HCT116 (cell line): ENCODE measurements around the gene FLNB. TPM values are rescaled to one million over a fixed set of nuclear protein-coding genes. Genes with fewer than 3 reads are reported as not detected.
"Not testable (repeated sequence)": the region's sequence is repeated elsewhere in the genome, so short reads cannot be mapped to it uniquely, and the experiment has no call there.

Experiments used
- ATAC-seq: fragments of 200-7000 bp; cut with Tn5 transposase; 2 replicates; pipeline ENCODE4 v1.9.1; 2020; ENCODE audit warnings: mild to moderate bottlenecking, moderate library complexity
- BruUV-seq: library from RNA; stranded (reverse); fragments of 400-500 nt; replicated peaks from 2 replicates; lab custom pipeline; 2021; lab: Mats Ljungman, UMichigan
- CTCF ChIA-PET: fragments of 300-600 bp; sonication (Branson Sonifier 250); formaldehyde crosslinking; loops from one replicate; lab custom pipeline; 2021; ENCODE audit warnings: antibody characterized with exemption; lab: Charles Lee
- POLR2A ChIA-PET: fragments of 300-600, 350-600 bp; sonication (Branson Sonifier 250); formaldehyde crosslinking; loops from one replicate; lab custom pipeline; 2021; ENCODE audit warnings: antibody characterized with exemption; lab: Charles Lee
- RAD21 ChIA-PET, 2 experiments: fragments of 300-600 bp; sonication (Branson Sonifier 250); formaldehyde crosslinking; loops; one replicate each; lab custom pipeline; 2023; ENCODE audit warnings: low total read pairs in 2 of 2; ENCODE audit not compliant: uncharacterized antibody in 2 of 2, unreplicated experiment in 2 of 2, low non-redundant PET in 1 of 2; lab: Charles Lee
- DNase-seq: peaks from one replicate; pipeline ENCODE4 v3.0.0-alpha.2; 2010; ENCODE audit warnings: low read depth, low spot score
- H2AFZ ChIP-seq: fragments of 200-600 bp; shearing (Covaris generic), sonication (generic); 2 replicates; pipeline ENCODE4 v1.6.1; 2017; ENCODE audit warnings: low read depth, mixed run types, mixed read lengths, antibody characterized with exemption, low read length; ENCODE audit not compliant: poor library complexity, severe bottlenecking
- H3K27ac ChIP-seq: 2 replicates; pipeline ENCODE4 v1.5.1; 2012; ENCODE audit warnings: low read depth, low read length
- H3K27me3 ChIP-seq: fragments of 200-600 bp; sonication (generic); 2 replicates; pipeline ENCODE4 v1.6.1; 2016; ENCODE audit warnings: mixed run types, low read length, mixed read lengths; ENCODE audit not compliant: insufficient read depth
- H3K36me3 ChIP-seq, 2 experiments: fragments of 200-500 bp in 1 of 2; fragments of 200-600 bp in 1 of 2; sonication (Bioruptor generic) in 1 of 2; sonication (generic) in 1 of 2; 2 replicates each; pipeline versions ENCODE4 v1.5.1 to v1.6.1; 2014 to 2016; ENCODE audit warnings: low read length in 2 of 2, inconsistent platforms in 1 of 2, mixed read lengths in 1 of 2, mixed run types in 1 of 2; ENCODE audit not compliant: insufficient read depth in 2 of 2, control insufficient read depth in 1 of 2
- H3K4me1 ChIP-seq, 2 experiments: fragments of 200-600 bp in 1 of 2; sonication (generic) in 1 of 2; 2 replicates each; pipeline versions ENCODE4 v1.5.1 to v1.6.1; 2012 to 2017; ENCODE audit warnings: low read length in 2 of 2, inconsistent platforms in 1 of 2, mild to moderate bottlenecking in 1 of 2, mixed read lengths in 1 of 2, mixed run types in 1 of 2, moderate library complexity in 1 of 2; ENCODE audit not compliant: insufficient read depth in 2 of 2, control insufficient read depth in 1 of 2
- H3K4me2 ChIP-seq: fragments of 200-600 bp; sonication (generic); 2 replicates; pipeline ENCODE4 v1.6.1; 2017; ENCODE audit warnings: mixed run types, low read length, mixed read lengths
- H3K4me3 ChIP-seq, 2 experiments: fragments of 200-600 bp in 1 of 2; sonication (generic) in 1 of 2; replicated peaks in 1 of 2; 2 replicates each; pipeline ENCODE4 v1.5.1; 2011 to 2016; ENCODE audit warnings: low read length in 2 of 2, control low read depth in 1 of 2, low read depth in 1 of 2, mild to moderate bottlenecking in 1 of 2, mixed read lengths in 1 of 2, mixed run types in 1 of 2
- H3K79me2 ChIP-seq: fragments of 200-600 bp; sonication (generic); 2 replicates; pipeline ENCODE4 v1.6.1; 2017; ENCODE audit warnings: mild to moderate bottlenecking, mixed run types, low read length, moderate library complexity, mixed read lengths; ENCODE audit not compliant: insufficient read depth
- H3K9ac ChIP-seq: fragments of 200-600 bp; sonication (generic); 2 replicates; pipeline ENCODE4 v1.6.1; 2016; ENCODE audit warnings: low read length, mixed read lengths
- H3K9me2 ChIP-seq: fragments of 200-600 bp; sonication (generic), shearing (Covaris generic); 2 replicates; pipeline ENCODE4 v1.6.1; 2017; ENCODE audit warnings: mixed run types, mild to moderate bottlenecking, moderate library complexity; ENCODE audit not compliant: insufficient read depth
- H3K9me3 ChIP-seq, 2 experiments: fragments of 200-500 bp in 1 of 2; fragments of 200-600 bp in 1 of 2; sonication (Bioruptor generic) in 1 of 2; sonication (generic) in 1 of 2; 2 replicates each; pipeline ENCODE4 v1.6.1; 2014 to 2017; ENCODE audit warnings: low read length in 2 of 2, mixed read lengths in 2 of 2, inconsistent platforms in 1 of 2, low read depth in 1 of 2, mild to moderate bottlenecking in 1 of 2, mixed run types in 1 of 2, moderate library complexity in 1 of 2; ENCODE audit not compliant: control insufficient read depth in 1 of 2, insufficient read depth in 1 of 2
- H4K20me1 ChIP-seq: fragments of 200-600 bp; sonication (generic), shearing (Covaris generic); 2 replicates; pipeline ENCODE4 v1.6.1; 2017; ENCODE audit warnings: mixed run types, mild to moderate bottlenecking, moderate library complexity; ENCODE audit not compliant: insufficient read depth
- CBX3 ChIP-seq: IDR thresholded peaks from 2 replicates; pipeline ENCODE4 v1.6.1; 2012; ENCODE audit warnings: low read depth
- EGR1 ChIP-seq: IDR thresholded peaks from 2 replicates; pipeline ENCODE4 v1.6.1; 2012; ENCODE audit warnings: low read depth
- ELF1 ChIP-seq: IDR thresholded peaks from 2 replicates; pipeline ENCODE4 v1.6.1; 2012; ENCODE audit warnings: low read depth, borderline replicate concordance
- JUND ChIP-seq: IDR thresholded peaks from 2 replicates; pipeline ENCODE4 v1.6.1; 2012
- POLR2A ChIP-seq: IDR thresholded peaks from 2 replicates; pipeline ENCODE4 v1.7.0; 2011; ENCODE audit warnings: borderline replicate concordance; ENCODE audit not compliant: insufficient read depth, insufficient read length; ENCODE audit errors: extremely low read depth
- POLR2AphosphoS5 ChIP-seq: IDR thresholded peaks from 2 replicates; pipeline ENCODE4 v1.6.1; 2011; ENCODE audit warnings: mild to moderate bottlenecking, low read depth, low read length, moderate library complexity
- SRF ChIP-seq: IDR thresholded peaks from 2 replicates; pipeline ENCODE4 v1.6.1; 2012; ENCODE audit warnings: low read depth
- YY1 ChIP-seq: IDR thresholded peaks from 2 replicates; pipeline ENCODE4 v1.6.1; 2011; ENCODE audit warnings: low read length, low read depth, moderate library complexity, mild to moderate bottlenecking; ENCODE audit not compliant: insufficient replicate concordance; ENCODE audit errors: extremely low read depth
- ZFX ChIP-seq: fragments of 450-650 bp; IDR thresholded peaks from 2 replicates; pipeline ENCODE4 v1.6.1; 2017
- intact Hi-C: fragments of 100-400 bp; cut with micrococcal nuclease; formaldehyde crosslinking; loops from 2 replicates; pipeline ENCODE4 v1.10.0; 2022
- total RNA-seq: library from RNA; stranded (reverse); gene quantifications from one replicate; pipeline ENCODE4 v1.2.1, GENCODE V29; 2021; ENCODE audit not compliant: unreplicated experiment
- TF ChIP-seq, protein P1 (sequence below): IDR thresholded peaks from 2 replicates; pipeline ENCODE4 v1.6.1; 2012
- TF ChIP-seq, protein P2 (sequence below): IDR thresholded peaks from 2 replicates; pipeline ENCODE4 v1.6.1; 2011; ENCODE audit warnings: mild to moderate bottlenecking, low read length, moderate library complexity; ENCODE audit not compliant: insufficient replicate concordance; ENCODE audit errors: extremely low read depth
- TF ChIP-seq, protein P3 (sequence below), 3 experiments: fragments of 200-600 bp in 1 of 3; sonication (generic) in 1 of 3; IDR thresholded peaks in 2 of 3; conservative IDR thresholded peaks in 1 of 3; 2 replicates each; pipeline ENCODE4 v1.5.1; 2012 to 2017; ENCODE audit warnings: low read depth in 2 of 3, low read length in 2 of 3, antibody characterized with exemption in 1 of 3, borderline replicate concordance in 1 of 3, control low read depth in 1 of 3, mild to moderate bottlenecking in 1 of 3, mixed read lengths in 1 of 3, mixed run types in 1 of 3, moderate library complexity in 1 of 3; ENCODE audit not compliant: insufficient read depth in 1 of 3

FLNB gene
- total RNA-seq, 1 experiment from 2014 or later = 116 TPM

DNA sequence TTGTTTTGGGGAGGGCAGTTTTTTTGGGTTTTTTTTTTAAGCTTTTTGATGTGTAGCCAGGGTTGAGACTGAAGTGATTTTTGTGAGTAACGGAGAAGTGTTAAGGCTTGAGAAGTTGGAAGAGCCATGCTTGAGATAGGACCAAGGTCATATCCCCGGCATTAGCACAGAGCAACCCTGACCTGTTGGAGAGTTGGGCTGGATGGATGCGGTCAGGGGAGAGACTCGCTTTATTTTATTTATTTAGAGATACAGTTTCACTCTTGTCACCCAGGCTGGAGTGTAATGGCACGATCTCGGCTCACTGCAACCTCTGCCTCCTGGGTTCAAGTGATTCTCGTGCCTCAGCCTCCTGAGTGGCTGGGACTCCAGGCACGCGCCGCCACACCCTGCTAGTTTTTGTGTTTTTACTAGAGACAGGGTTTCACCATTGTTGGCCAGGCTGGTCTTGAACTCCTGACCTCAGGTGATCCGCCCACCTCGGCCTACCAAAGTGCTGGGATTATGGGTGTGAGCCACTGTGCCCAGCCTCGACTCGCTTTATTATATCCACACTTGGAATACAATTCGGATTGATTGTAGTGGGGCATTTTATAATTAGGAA lies 43.5 kb downstream of the FLNB start:
- H4K20me1 ChIP-seq, H2AFZ ChIP-seq, H3K27me3 ChIP-seq, DNase-seq, H3K9me2 ChIP-seq, intact Hi-C loops, CTCF ChIA-PET, H3K36me3 ChIP-seq, H3K9me3 ChIP-seq: not testable (repeated sequence)
- Histone ChIP-seq H3K27ac (peak overlapping the region; percentile 80), H3K4me1 (peaks cover 63 to 87% of the 10 kb centered on the region in 2 experiments), H3K4me3 (peak overlapping the region; percentile 7 to 44), H3K9ac (peak overlapping the region; percentile 64), H3K4me2 (peak overlapping the region; percentile 78), H3K79me2 (peaks cover 80% of the 10 kb centered on the region)
- RAD21 ChIA-PET = interaction anchor here in 1 of 2 experiments (1.0 kb wide), 1 partner anchor 43 kb away, joined by 3 read pairs; no protein-coding TSS in a partner anchor
- TF ChIP-seq EGR1 = peak; percentile 72
- TSS peak; percentile 33 for BruUV-seq
- ATAC-seq = peak; percentile 37
- POLR2A ChIA-PET = interaction anchor here (1.2 to 1.4 kb wide), 3 partner anchors 9 to 78 kb away, joined by 3 read pairs; no protein-coding TSS in a partner anchor

- Histone ChIP-seq H3K4me2 (peak overlapping the region; percentile 78), H3K4me1 (peaks cover 64 to 82% of the 10 kb centered on the region in 2 experiments), H3K79me2 (peaks cover 80% of the 10 kb centered on the region), H3K9me3 (no peaks in the 10 kb centered on the region), H3K4me3 (peak overlapping the region in 1 of 2 experiments; percentile 44; a peak in 2 of 4 replicates), H4K20me1 (no peaks in the 10 kb centered on the region; the same call in 1 of the 2 replicates), H2AFZ (no peak overlapping the region), H3K27me3 (no peaks in the 10 kb centered on the region), H3K36me3 (no peaks in the 10 kb centered on the region), H3K9ac (peak overlapping the region; percentile 64), H3K27ac (peak overlapping the region; percentile 80), H3K9me2 (no peaks in the 10 kb centered on the region)
- DNase-seq (peak; percentile 94), ATAC-seq (peak; percentile 75)
- ChIA-PET POLR2A (interaction anchor here (0.7 to 1.4 kb wide), 4 partner anchors 8 to 79 kb away, joined by 3 read pairs; no protein-coding TSS in a partner anchor), RAD21 (interaction anchor here in 1 of 2 experiments (1.0 kb wide), 1 partner anchor 44 kb away, joined by 3 read pairs; no protein-coding TSS in a partner anchor), CTCF (no interaction called here)
- intact Hi-C loops = no loop called here
- no TSS peak for BruUV-seq
- TF ChIP-seq CBX3 (peak; percentile 83), POLR2AphosphoS5 (peak; percentile 68; the same call in 1 of the 2 replicates), SRF (peak; percentile 71), YY1 (peak; percentile 62), JUND (peak; percentile 95), ELF1 (no peak), POLR2A (no peak), ZFX (no peak)
- TF ChIP-seq, protein P1, sequence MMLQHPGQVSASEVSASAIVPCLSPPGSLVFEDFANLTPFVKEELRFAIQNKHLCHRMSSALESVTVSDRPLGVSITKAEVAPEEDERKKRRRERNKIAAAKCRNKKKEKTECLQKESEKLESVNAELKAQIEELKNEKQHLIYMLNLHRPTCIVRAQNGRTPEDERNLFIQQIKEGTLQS = 0 out of 2 replicates have a peak, but pooled peaks have one; percentile 21
- TF ChIP-seq, protein P2, sequence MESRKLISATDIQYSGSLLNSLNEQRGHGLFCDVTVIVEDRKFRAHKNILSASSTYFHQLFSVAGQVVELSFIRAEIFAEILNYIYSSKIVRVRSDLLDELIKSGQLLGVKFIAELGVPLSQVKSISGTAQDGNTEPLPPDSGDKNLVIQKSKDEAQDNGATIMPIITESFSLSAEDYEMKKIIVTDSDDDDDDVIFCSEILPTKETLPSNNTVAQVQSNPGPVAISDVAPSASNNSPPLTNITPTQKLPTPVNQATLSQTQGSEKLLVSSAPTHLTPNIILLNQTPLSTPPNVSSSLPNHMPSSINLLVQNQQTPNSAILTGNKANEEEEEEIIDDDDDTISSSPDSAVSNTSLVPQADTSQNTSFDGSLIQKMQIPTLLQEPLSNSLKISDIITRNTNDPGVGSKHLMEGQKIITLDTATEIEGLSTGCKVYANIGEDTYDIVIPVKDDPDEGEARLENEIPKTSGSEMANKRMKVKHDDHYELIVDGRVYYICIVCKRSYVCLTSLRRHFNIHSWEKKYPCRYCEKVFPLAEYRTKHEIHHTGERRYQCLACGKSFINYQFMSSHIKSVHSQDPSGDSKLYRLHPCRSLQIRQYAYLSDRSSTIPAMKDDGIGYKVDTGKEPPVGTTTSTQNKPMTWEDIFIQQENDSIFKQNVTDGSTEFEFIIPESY = no peak
- TF ChIP-seq, protein P3, sequence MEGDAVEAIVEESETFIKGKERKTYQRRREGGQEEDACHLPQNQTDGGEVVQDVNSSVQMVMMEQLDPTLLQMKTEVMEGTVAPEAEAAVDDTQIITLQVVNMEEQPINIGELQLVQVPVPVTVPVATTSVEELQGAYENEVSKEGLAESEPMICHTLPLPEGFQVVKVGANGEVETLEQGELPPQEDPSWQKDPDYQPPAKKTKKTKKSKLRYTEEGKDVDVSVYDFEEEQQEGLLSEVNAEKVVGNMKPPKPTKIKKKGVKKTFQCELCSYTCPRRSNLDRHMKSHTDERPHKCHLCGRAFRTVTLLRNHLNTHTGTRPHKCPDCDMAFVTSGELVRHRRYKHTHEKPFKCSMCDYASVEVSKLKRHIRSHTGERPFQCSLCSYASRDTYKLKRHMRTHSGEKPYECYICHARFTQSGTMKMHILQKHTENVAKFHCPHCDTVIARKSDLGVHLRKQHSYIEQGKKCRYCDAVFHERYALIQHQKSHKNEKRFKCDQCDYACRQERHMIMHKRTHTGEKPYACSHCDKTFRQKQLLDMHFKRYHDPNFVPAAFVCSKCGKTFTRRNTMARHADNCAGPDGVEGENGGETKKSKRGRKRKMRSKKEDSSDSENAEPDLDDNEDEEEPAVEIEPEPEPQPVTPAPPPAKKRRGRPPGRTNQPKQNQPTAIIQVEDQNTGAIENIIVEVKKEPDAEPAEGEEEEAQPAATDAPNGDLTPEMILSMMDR (IDR thresholded peaks at IDR 0.05 in 2 of 3, conservative IDR thresholded peaks at IDR 0.05 in 1 of 3; ENCODE audit: borderline replicate concordance in 1 of 3, insufficient read depth in 1 of 3, low read depth in 2 of 3, low read length in 2 of 3) = no peak
These were observed 44.4 kb downstream of the FLNB start for GRCh38 chr3:58052373-58053273.
